ENCODE measurements around the gene ZNF232. TPM values are rescaled to one million over a fixed set of nuclear protein-coding genes. Genes with fewer than 3 reads are reported as not detected.

ZNF232 gene
- total and polyA plus RNA-seq, 2 experiments from 2014 or later, result 24.8 to 24.9 TPM

- TF ChIP-seq, protein P1, sequence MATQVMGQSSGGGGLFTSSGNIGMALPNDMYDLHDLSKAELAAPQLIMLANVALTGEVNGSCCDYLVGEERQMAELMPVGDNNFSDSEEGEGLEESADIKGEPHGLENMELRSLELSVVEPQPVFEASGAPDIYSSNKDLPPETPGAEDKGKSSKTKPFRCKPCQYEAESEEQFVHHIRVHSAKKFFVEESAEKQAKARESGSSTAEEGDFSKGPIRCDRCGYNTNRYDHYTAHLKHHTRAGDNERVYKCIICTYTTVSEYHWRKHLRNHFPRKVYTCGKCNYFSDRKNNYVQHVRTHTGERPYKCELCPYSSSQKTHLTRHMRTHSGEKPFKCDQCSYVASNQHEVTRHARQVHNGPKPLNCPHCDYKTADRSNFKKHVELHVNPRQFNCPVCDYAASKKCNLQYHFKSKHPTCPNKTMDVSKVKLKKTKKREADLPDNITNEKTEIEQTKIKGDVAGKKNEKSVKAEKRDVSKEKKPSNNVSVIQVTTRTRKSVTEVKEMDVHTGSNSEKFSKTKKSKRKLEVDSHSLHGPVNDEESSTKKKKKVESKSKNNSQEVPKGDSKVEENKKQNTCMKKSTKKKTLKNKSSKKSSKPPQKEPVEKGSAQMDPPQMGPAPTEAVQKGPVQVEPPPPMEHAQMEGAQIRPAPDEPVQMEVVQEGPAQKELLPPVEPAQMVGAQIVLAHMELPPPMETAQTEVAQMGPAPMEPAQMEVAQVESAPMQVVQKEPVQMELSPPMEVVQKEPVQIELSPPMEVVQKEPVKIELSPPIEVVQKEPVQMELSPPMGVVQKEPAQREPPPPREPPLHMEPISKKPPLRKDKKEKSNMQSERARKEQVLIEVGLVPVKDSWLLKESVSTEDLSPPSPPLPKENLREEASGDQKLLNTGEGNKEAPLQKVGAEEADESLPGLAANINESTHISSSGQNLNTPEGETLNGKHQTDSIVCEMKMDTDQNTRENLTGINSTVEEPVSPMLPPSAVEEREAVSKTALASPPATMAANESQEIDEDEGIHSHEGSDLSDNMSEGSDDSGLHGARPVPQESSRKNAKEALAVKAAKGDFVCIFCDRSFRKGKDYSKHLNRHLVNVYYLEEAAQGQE (IDR thresholded peaks at IDR 0.05; ENCODE audit: unreplicated experiment), result no peak
- TF ChIP-seq, protein P2, sequence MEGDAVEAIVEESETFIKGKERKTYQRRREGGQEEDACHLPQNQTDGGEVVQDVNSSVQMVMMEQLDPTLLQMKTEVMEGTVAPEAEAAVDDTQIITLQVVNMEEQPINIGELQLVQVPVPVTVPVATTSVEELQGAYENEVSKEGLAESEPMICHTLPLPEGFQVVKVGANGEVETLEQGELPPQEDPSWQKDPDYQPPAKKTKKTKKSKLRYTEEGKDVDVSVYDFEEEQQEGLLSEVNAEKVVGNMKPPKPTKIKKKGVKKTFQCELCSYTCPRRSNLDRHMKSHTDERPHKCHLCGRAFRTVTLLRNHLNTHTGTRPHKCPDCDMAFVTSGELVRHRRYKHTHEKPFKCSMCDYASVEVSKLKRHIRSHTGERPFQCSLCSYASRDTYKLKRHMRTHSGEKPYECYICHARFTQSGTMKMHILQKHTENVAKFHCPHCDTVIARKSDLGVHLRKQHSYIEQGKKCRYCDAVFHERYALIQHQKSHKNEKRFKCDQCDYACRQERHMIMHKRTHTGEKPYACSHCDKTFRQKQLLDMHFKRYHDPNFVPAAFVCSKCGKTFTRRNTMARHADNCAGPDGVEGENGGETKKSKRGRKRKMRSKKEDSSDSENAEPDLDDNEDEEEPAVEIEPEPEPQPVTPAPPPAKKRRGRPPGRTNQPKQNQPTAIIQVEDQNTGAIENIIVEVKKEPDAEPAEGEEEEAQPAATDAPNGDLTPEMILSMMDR (conservative IDR thresholded peaks at IDR 0.05; ENCODE audit: low read depth in 2 of 2), result no peak
- no peak for TF ChIP-seq ETS1 (IDR thresholded peaks at IDR 0.05)
Observed at GRCh38 chr17:5069724-5070123, 42.0 kb downstream of the ZNF232 start (continued).

- DNase-seq (ENCODE audit: low spot score), result no peak
- Mint-ChIP-seq H3K4me1 (no peaks in the 10 kb centered on the region), H3K9me3 (no peaks in the 10 kb centered on the region), H3K4me3 (no peak overlapping the region), H3K27ac (no peak overlapping the region), H3K27me3 (ENCODE audit: insufficient read depth, low read depth, poor library complexity) (peaks cover 6% of the 10 kb centered on the region), H3K36me3 (ENCODE audit: low read depth) (no peaks in the 10 kb centered on the region)
- H3F3A ChIP-seq (replicated peaks; ENCODE audit: low read depth), result no peaks in the 10 kb centered on the region
- H3K27me3 ChIP-seq (ENCODE audit: insufficient read depth), result peaks cover 5% of the 10 kb centered on the region
- no peak for ATAC-seq
- H2AFZ ChIP-seq, result no peak overlapping the region
- H3K9me2 ChIP-seq (ENCODE audit: insufficient read depth), result no peaks in the 10 kb centered on the region
- H3K27ac ChIP-seq (ENCODE audit: low read depth), result no peak overlapping the region
- no peak overlapping the region for H3K4me3 ChIP-seq
- no peak overlapping the region for H3K4me2 ChIP-seq
- H3K79me2 ChIP-seq (replicated peaks; ENCODE audit: insufficient read depth), result no peaks in the 10 kb centered on the region
- no peaks in the 10 kb centered on the region for H4K20me1 ChIP-seq (replicated peaks; ENCODE audit: insufficient read depth)
- H3K36me3 ChIP-seq (ENCODE audit: insufficient read depth), result no peaks in the 10 kb centered on the region; the same call in 1 of the 2 replicates
- no peaks in the 10 kb centered on the region for H3K4me1 ChIP-seq (ENCODE audit: insufficient read depth)
- TF ChIP-seq, protein P2 (conservative IDR thresholded peaks at IDR 0.05; ENCODE audit: low read depth in 2 of 2), result no peak
- TF ChIP-seq JUNB (IDR thresholded peaks at IDR 0.05; ENCODE audit: unreplicated experiment) (no peak), POLR2AphosphoS5 (IDR thresholded peaks at IDR 0.05; ENCODE audit: low read depth) (no peak), STAT1 (IDR thresholded peaks at IDR 0.05; ENCODE audit: unreplicated experiment) (no peak), ZNF114 (CRISPR knock-in tag; IDR thresholded peaks at IDR 0.05) (no peak), ETS1 (IDR thresholded peaks at IDR 0.05) (no peak), NANOG (IDR thresholded peaks at IDR 0.05; ENCODE audit: borderline replicate concordance) (no peak), EZH2phosphoT487 (IDR thresholded peaks at IDR 0.05; ENCODE audit: unreplicated experiment) (no peak), CREB1 (CRISPR knock-in tag; IDR thresholded peaks at IDR 0.05; ENCODE audit: low read depth) (no peak)
- TF ChIP-seq, protein P1 (IDR thresholded peaks at IDR 0.05; ENCODE audit: unreplicated experiment), result no peak
Observed at GRCh38 chr17:5068236-5068635, 43.4 kb downstream of the ZNF232 start.

Measured in GM23338 (cell line).